Stimulated activated effector memory CD8-positive, alpha-beta T cell treated with anti-CD3 and anti-CD28 coated beads, Interleukin-12 subunit alpha, Interleukin-12 subunit beta, amount 100 ng/mL, for 72 hours (primary cell): ENCODE results near the gene ZNF780A.
"Not testable (repeated sequence)": the region's sequence is repeated elsewhere in the genome, so short reads cannot be mapped to it uniquely, and the experiment has no call there.

Source experiments
- ATAC-seq: fragments of 150-1000 bp; cut with Tn5 transposase; 2 replicates; pipeline ENCODE4 v1.10.0; 2021
- DNase-seq, 2 donors: peaks; one replicate each; pipeline ENCODE4 v3.0.0; 2021 to 2022; ENCODE audit warnings: low spot score in 2 of 2
- H3K27ac Mint-ChIP-seq: one replicate; pipeline ENCODE4 v1.8.0; 2022; ENCODE audit warnings: mild to moderate bottlenecking, mixed read lengths
- H3K36me3 Mint-ChIP-seq: one replicate; pipeline ENCODE4 v1.8.0; 2022; ENCODE audit warnings: mild to moderate bottlenecking, mixed read lengths
- H3K4me1 Mint-ChIP-seq: one replicate; pipeline ENCODE4 v1.8.0; 2022; ENCODE audit warnings: mixed read lengths
- H3K4me3 Mint-ChIP-seq: one replicate; pipeline ENCODE4 v1.8.0; 2022; ENCODE audit warnings: mild to moderate bottlenecking, mixed read lengths
- H3K9me3 Mint-ChIP-seq: one replicate; pipeline ENCODE4 v1.8.0; 2022; ENCODE audit warnings: mixed read lengths

Gene ZNF780A

GRCh38 chr19:40054632-40055031 is 36.1 kb downstream of the ZNF780A start:
- no peak for ATAC-seq
- peaks cover 47% of the 10 kb centered on the region for H3K4me1 Mint-ChIP-seq

GRCh38 chr19:40053491-40053890 is 37.3 kb downstream of the ZNF780A start:
- Mint-ChIP-seq H3K27ac (no peak overlapping the region), H3K36me3 (peaks cover 22% of the 10 kb centered on the region), H3K9me3 (no peaks in the 10 kb centered on the region), H3K4me1 (peaks cover 47% of the 10 kb centered on the region), H3K4me3 (peak overlapping the region; percentile 99)
- ATAC-seq (no peak), DNase-seq (no peak)

More at GRCh38 chr19:40054632-40055031, 36.1 kb downstream of the ZNF780A start:
- H3K36me3 Mint-ChIP-seq: peaks cover 10% of the 10 kb centered on the region
- peak overlapping the region; percentile 99 for H3K4me3 Mint-ChIP-seq
- DNase-seq: no peak
- peaks cover 10% of the 10 kb centered on the region for H3K9me3 Mint-ChIP-seq
- no peak overlapping the region for H3K27ac Mint-ChIP-seq

GRCh38 chr19:40041718-40042117 is 49.0 kb downstream of the ZNF780A start:
- DNase-seq, H3K4me3 Mint-ChIP-seq, H3K4me1 Mint-ChIP-seq, H3K27ac Mint-ChIP-seq, ATAC-seq: not testable (repeated sequence)
- Mint-ChIP-seq H3K9me3 (peaks cover 25% of the 10 kb centered on the region), H3K36me3 (peaks cover 34% of the 10 kb centered on the region)

GRCh38 chr19:40038047-40038446 is 52.7 kb downstream of the ZNF780A start:
- not testable (repeated sequence) for DNase-seq, H3K4me3 Mint-ChIP-seq, H3K36me3 Mint-ChIP-seq, H3K4me1 Mint-ChIP-seq, ATAC-seq, H3K27ac Mint-ChIP-seq
- H3K9me3 Mint-ChIP-seq: peaks cover 32% of the 10 kb centered on the region

- Mint-ChIP-seq H3K27ac (no peak overlapping the region), H3K9me3 (peaks cover 29% of the 10 kb centered on the region), H3K4me1 (no peaks in the 10 kb centered on the region), H3K36me3 (no peaks in the 10 kb centered on the region), H3K4me3 (no peak overlapping the region)
- ATAC-seq (no peak), DNase-seq (no peak)
Measured at GRCh38 chr19:40035996-40036395, 54.7 kb downstream of the ZNF780A start.

- Mint-ChIP-seq H3K4me1 (no peaks in the 10 kb centered on the region), H3K9me3 (peaks cover 34% of the 10 kb centered on the region), H3K27ac (no peak overlapping the region), H3K36me3 (no peaks in the 10 kb centered on the region), H3K4me3 (no peak overlapping the region)
- DNase-seq (no peak), ATAC-seq (no peak)
Measured at GRCh38 chr19:40033989-40034560, 56.7 kb downstream of the ZNF780A start.

- H3K9me3 Mint-ChIP-seq: peaks cover 48% of the 10 kb centered on the region
- ATAC-seq: no peak
- no peak for DNase-seq
- H3K27ac Mint-ChIP-seq: no peak overlapping the region
- H3K4me1 Mint-ChIP-seq: no peaks in the 10 kb centered on the region
- no peak overlapping the region for H3K4me3 Mint-ChIP-seq
- peaks cover 5% of the 10 kb centered on the region for H3K36me3 Mint-ChIP-seq
Measured at GRCh38 chr19:40026597-40026970, 64.2 kb downstream of the ZNF780A start.

GRCh38 chr19:40025938-40026596 is 64.7 kb downstream of the ZNF780A start:
- no peak overlapping the region for H3K27ac Mint-ChIP-seq
- ATAC-seq (no peak), DNase-seq (no peak)
- H3K9me3 Mint-ChIP-seq: peaks cover 53% of the 10 kb centered on the region
- H3K4me1 Mint-ChIP-seq: no peaks in the 10 kb centered on the region
- no peak overlapping the region for H3K4me3 Mint-ChIP-seq
- peaks cover 5% of the 10 kb centered on the region for H3K36me3 Mint-ChIP-seq

- ATAC-seq: no peak
- no peak for DNase-seq
- H3K27ac Mint-ChIP-seq: no peak overlapping the region
- H3K4me1 Mint-ChIP-seq: no peaks in the 10 kb centered on the region
- peaks cover 48% of the 10 kb centered on the region for H3K9me3 Mint-ChIP-seq
- peaks cover 5% of the 10 kb centered on the region for H3K36me3 Mint-ChIP-seq
- no peak overlapping the region for H3K4me3 Mint-ChIP-seq
Measured at GRCh38 chr19:40023969-40024368, 66.8 kb downstream of the ZNF780A start.
